Measurements from ENCODE around the gene MCTP1. TPM values are rescaled to one million over a fixed set of nuclear protein-coding genes. Genes with fewer than 3 reads are reported as not detected.

Gene MCTP1
- total and polyA plus RNA-seq, 2 donors, result 5.9 to 20.2 TPM

- H3K27ac ChIP-seq (ENCODE audit: low read depth in 1 of 2, low read length in 1 of 2), result no peak overlapping the region
- 73% methylated on average over 7 of the region's 7 CpGs for WGBS
- H3K4me3 ChIP-seq (ENCODE audit: low read length in 2 of 2), result no peak overlapping the region
- no peaks in the 10 kb centered on the region for H3K4me1 ChIP-seq (ENCODE audit: control insufficient read depth in 2 of 2, insufficient read depth in 2 of 2, low read length in 2 of 2)
- no peak for DNase-seq (ENCODE audit: low read depth in 6 of 9, low spot score in 9 of 9)
- no peaks in the 10 kb centered on the region for H3K36me3 ChIP-seq (ENCODE audit: control insufficient read depth in 2 of 2, insufficient read depth in 2 of 2, low read length in 1 of 2)
- H3K9me3 ChIP-seq (ENCODE audit: control insufficient read depth in 2 of 2, insufficient read depth in 1 of 2, low read length in 1 of 2), result no peaks in the 10 kb centered on the region
- no peaks in the 10 kb centered on the region for H3K27me3 ChIP-seq (ENCODE audit: control insufficient read depth in 2 of 2, insufficient read depth in 1 of 2, low read length in 1 of 2)
Measured at GRCh38 chr5:95035891-95036685, 248.8 kb downstream of the MCTP1 start.

- 97% methylated on average over 1 of the region's 1 CpG for WGBS
- H3K9me3 ChIP-seq (ENCODE audit: control insufficient read depth in 2 of 2, insufficient read depth in 1 of 2, low read length in 1 of 2), result no peaks in the 10 kb centered on the region
- H3K27me3 ChIP-seq (ENCODE audit: control insufficient read depth in 2 of 2, insufficient read depth in 1 of 2, low read length in 1 of 2), result no peaks in the 10 kb centered on the region
Measured at GRCh38 chr5:95032801-95033200, 252.1 kb downstream of the MCTP1 start.

GRCh38 chr5:95029569-95030366 lies 255.1 kb downstream of the MCTP1 start:
- no peaks in the 10 kb centered on the region for H3K27me3 ChIP-seq (ENCODE audit: control insufficient read depth in 2 of 2, insufficient read depth in 1 of 2, low read length in 1 of 2)
- H3K4me3 ChIP-seq (ENCODE audit: low read length in 2 of 2), result no peak overlapping the region
- H3K4me1 ChIP-seq (ENCODE audit: control insufficient read depth in 2 of 2, insufficient read depth in 2 of 2, low read length in 2 of 2), result peaks cover 9 to 17% of the 10 kb centered on the region in 2 donors
- H3K36me3 ChIP-seq (ENCODE audit: control insufficient read depth in 2 of 2, insufficient read depth in 2 of 2, low read length in 1 of 2), result no peaks in the 10 kb centered on the region
- no peaks in the 10 kb centered on the region for H3K9me3 ChIP-seq (ENCODE audit: control insufficient read depth in 2 of 2, insufficient read depth in 1 of 2, low read length in 1 of 2)
- 77% methylated on average over 9 of the region's 9 CpGs for WGBS
- no peak for DNase-seq (ENCODE audit: low read depth in 6 of 9, low spot score in 9 of 9)
- no peak overlapping the region for H3K27ac ChIP-seq (ENCODE audit: low read depth in 1 of 2, low read length in 1 of 2)

More at GRCh38 chr5:95032801-95033200, 252.1 kb downstream of the MCTP1 start:
- H3K36me3 ChIP-seq (ENCODE audit: control insufficient read depth in 2 of 2, insufficient read depth in 2 of 2, low read length in 1 of 2), result no peaks in the 10 kb centered on the region
- DNase-seq (ENCODE audit: low read depth in 6 of 9, low spot score in 9 of 9), result no peak
- no peak overlapping the region for H3K27ac ChIP-seq (ENCODE audit: low read depth in 1 of 2, low read length in 1 of 2)
- peaks cover under 1 to 9% of the 10 kb centered on the region in 2 donors for H3K4me1 ChIP-seq (ENCODE audit: control insufficient read depth in 2 of 2, insufficient read depth in 2 of 2, low read length in 2 of 2)
- H3K4me3 ChIP-seq (ENCODE audit: low read length in 2 of 2), result no peak overlapping the region

- 14% methylated on average over 3 of the region's 3 CpGs for WGBS
- Histone ChIP-seq H3K36me3 (ENCODE audit: control insufficient read depth in 2 of 2, insufficient read depth in 2 of 2, low read length in 1 of 2) (no peaks in the 10 kb centered on the region), H3K27me3 (ENCODE audit: control insufficient read depth in 2 of 2, insufficient read depth in 1 of 2, low read length in 1 of 2) (no peaks in the 10 kb centered on the region), H3K9me3 (ENCODE audit: control insufficient read depth in 2 of 2, insufficient read depth in 1 of 2, low read length in 1 of 2) (no peaks in the 10 kb centered on the region), H3K4me3 (ENCODE audit: low read length in 2 of 2) (no peak overlapping the region), H3K4me1 (ENCODE audit: control insufficient read depth in 2 of 2, insufficient read depth in 2 of 2, low read length in 2 of 2) (peaks cover 12 to 25% of the 10 kb centered on the region in 2 donors), H3K27ac (ENCODE audit: low read depth in 1 of 2, low read length in 1 of 2) (peak overlapping the region in 1 of 2 donors; percentile 20)
- DNase-seq (ENCODE audit: low read depth in 6 of 9, low spot score in 9 of 9), result peak in 2 of 9 donors; percentile 6 to 23
Measured at GRCh38 chr5:95027775-95028174, 257.1 kb downstream of the MCTP1 start.

- Histone ChIP-seq H3K36me3 (ENCODE audit: control insufficient read depth in 2 of 2, insufficient read depth in 2 of 2, low read length in 1 of 2) (no peaks in the 10 kb centered on the region), H3K4me1 (ENCODE audit: control insufficient read depth in 2 of 2, insufficient read depth in 2 of 2, low read length in 2 of 2) (peaks cover 12 to 29% of the 10 kb centered on the region in 2 donors), H3K4me3 (ENCODE audit: low read length in 2 of 2) (no peak overlapping the region), H3K9me3 (ENCODE audit: control insufficient read depth in 2 of 2, insufficient read depth in 1 of 2, low read length in 1 of 2) (no peaks in the 10 kb centered on the region), H3K27ac (ENCODE audit: low read depth in 1 of 2, low read length in 1 of 2) (peak overlapping the region in 1 of 2 donors; percentile 20), H3K27me3 (ENCODE audit: control insufficient read depth in 2 of 2, insufficient read depth in 1 of 2, low read length in 1 of 2) (no peaks in the 10 kb centered on the region)
- peak in 4 of 9 donors; percentile 6 to 42 (median 20) for DNase-seq (ENCODE audit: low read depth in 6 of 9, low spot score in 9 of 9)
- 20% methylated on average over 5 of the region's 5 CpGs for WGBS
Measured at GRCh38 chr5:95027151-95027721, 257.7 kb downstream of the MCTP1 start.

- no peak for DNase-seq (ENCODE audit: low read depth in 6 of 9, low spot score in 9 of 9)
- WGBS, result 86% methylated on average over 2 of the region's 2 CpGs
- no peak overlapping the region for H3K27ac ChIP-seq (ENCODE audit: low read depth in 1 of 2, low read length in 1 of 2)
- no peaks in the 10 kb centered on the region for H3K36me3 ChIP-seq (ENCODE audit: control insufficient read depth in 2 of 2, insufficient read depth in 2 of 2, low read length in 1 of 2)
- no peaks in the 10 kb centered on the region for H3K27me3 ChIP-seq (ENCODE audit: control insufficient read depth in 2 of 2, insufficient read depth in 1 of 2, low read length in 1 of 2)
- H3K4me1 ChIP-seq (ENCODE audit: control insufficient read depth in 2 of 2, insufficient read depth in 2 of 2, low read length in 2 of 2), result peaks cover 12 to 29% of the 10 kb centered on the region in 2 donors
- no peaks in the 10 kb centered on the region for H3K9me3 ChIP-seq (ENCODE audit: control insufficient read depth in 2 of 2, insufficient read depth in 1 of 2, low read length in 1 of 2)
- no peak overlapping the region for H3K4me3 ChIP-seq (ENCODE audit: low read length in 2 of 2)
Measured at GRCh38 chr5:95026718-95027117, 258.2 kb downstream of the MCTP1 start.

GRCh38 chr5:95022967-95023695 lies 261.8 kb downstream of the MCTP1 start:
- peak overlapping the region in 1 of 2 donors; percentile 14 for H3K27ac ChIP-seq (ENCODE audit: low read depth in 1 of 2, low read length in 1 of 2)
- no peaks in the 10 kb centered on the region for H3K27me3 ChIP-seq (ENCODE audit: control insufficient read depth in 2 of 2, insufficient read depth in 1 of 2, low read length in 1 of 2)
- WGBS, result 69% methylated on average over 5 of the region's 5 CpGs
- H3K4me1 ChIP-seq (ENCODE audit: control insufficient read depth in 2 of 2, insufficient read depth in 2 of 2, low read length in 2 of 2), result peaks cover 12 to 21% of the 10 kb centered on the region in 2 donors
- H3K36me3 ChIP-seq (ENCODE audit: control insufficient read depth in 2 of 2, insufficient read depth in 2 of 2, low read length in 1 of 2), result no peaks in the 10 kb centered on the region
- H3K4me3 ChIP-seq (ENCODE audit: low read length in 2 of 2), result no peak overlapping the region
- H3K9me3 ChIP-seq (ENCODE audit: control insufficient read depth in 2 of 2, insufficient read depth in 1 of 2, low read length in 1 of 2), result no peaks in the 10 kb centered on the region
- DNase-seq (ENCODE audit: low read depth in 6 of 9, low spot score in 9 of 9), result peak in 4 of 9 donors; percentile 6 to 50 (median 20)

- H3K4me3 ChIP-seq (ENCODE audit: low read length in 2 of 2), result no peak overlapping the region
- H3K27me3 ChIP-seq (ENCODE audit: control insufficient read depth in 2 of 2, insufficient read depth in 1 of 2, low read length in 1 of 2), result no peaks in the 10 kb centered on the region
- DNase-seq (ENCODE audit: low read depth in 6 of 9, low spot score in 9 of 9), result no peak
- H3K9me3 ChIP-seq (ENCODE audit: control insufficient read depth in 2 of 2, insufficient read depth in 1 of 2, low read length in 1 of 2), result no peaks in the 10 kb centered on the region
- H3K36me3 ChIP-seq (ENCODE audit: control insufficient read depth in 2 of 2, insufficient read depth in 2 of 2, low read length in 1 of 2), result peaks cover 0 to 4% of the 10 kb centered on the region in 2 donors
- peaks cover 3 to 11% of the 10 kb centered on the region in 2 donors for H3K4me1 ChIP-seq (ENCODE audit: control insufficient read depth in 2 of 2, insufficient read depth in 2 of 2, low read length in 2 of 2)
- H3K27ac ChIP-seq (ENCODE audit: low read depth in 1 of 2, low read length in 1 of 2), result no peak overlapping the region
- WGBS, result 0% methylated on average over 1 of the region's 1 CpG
Measured at GRCh38 chr5:95020345-95020744, 264.5 kb downstream of the MCTP1 start.
